Measurements from ENCODE around the gene USP12. TPM values are rescaled to one million over a fixed set of nuclear protein-coding genes. Genes with fewer than 3 reads are reported as not detected.
"Not testable (repeated sequence)": the region's sequence is repeated elsewhere in the genome, so short reads cannot be mapped to it uniquely, and the experiment has no call there.

Gene USP12
- total RNA-seq, 2 donors from 2014 or later = 11.3 to 21.5 TPM

- Histone ChIP-seq H3K9me3 (no peaks in the 10 kb centered on the region), H3K27me3 (replicated peaks; ENCODE audit: insufficient read depth) (no peaks in the 10 kb centered on the region), H3K27ac (no peak overlapping the region), H3K36me3 (no peaks in the 10 kb centered on the region), H3K4me1 (replicated peaks) (no peaks in the 10 kb centered on the region), H3K4me3 (no peak overlapping the region)
- TF ChIP-seq, protein P1, sequence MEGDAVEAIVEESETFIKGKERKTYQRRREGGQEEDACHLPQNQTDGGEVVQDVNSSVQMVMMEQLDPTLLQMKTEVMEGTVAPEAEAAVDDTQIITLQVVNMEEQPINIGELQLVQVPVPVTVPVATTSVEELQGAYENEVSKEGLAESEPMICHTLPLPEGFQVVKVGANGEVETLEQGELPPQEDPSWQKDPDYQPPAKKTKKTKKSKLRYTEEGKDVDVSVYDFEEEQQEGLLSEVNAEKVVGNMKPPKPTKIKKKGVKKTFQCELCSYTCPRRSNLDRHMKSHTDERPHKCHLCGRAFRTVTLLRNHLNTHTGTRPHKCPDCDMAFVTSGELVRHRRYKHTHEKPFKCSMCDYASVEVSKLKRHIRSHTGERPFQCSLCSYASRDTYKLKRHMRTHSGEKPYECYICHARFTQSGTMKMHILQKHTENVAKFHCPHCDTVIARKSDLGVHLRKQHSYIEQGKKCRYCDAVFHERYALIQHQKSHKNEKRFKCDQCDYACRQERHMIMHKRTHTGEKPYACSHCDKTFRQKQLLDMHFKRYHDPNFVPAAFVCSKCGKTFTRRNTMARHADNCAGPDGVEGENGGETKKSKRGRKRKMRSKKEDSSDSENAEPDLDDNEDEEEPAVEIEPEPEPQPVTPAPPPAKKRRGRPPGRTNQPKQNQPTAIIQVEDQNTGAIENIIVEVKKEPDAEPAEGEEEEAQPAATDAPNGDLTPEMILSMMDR (IDR thresholded peaks at IDR 0.05) = no peak
- TF ChIP-seq POLR2AphosphoS5 (IDR thresholded peaks at IDR 0.05) (no peak), POLR2A (IDR thresholded peaks at IDR 0.05) (no peak)
- intact Hi-C loops (cut with DNase I) = no loop called here
- DNase-seq (ENCODE audit: low spot score) = no peak
These were observed 44.8 kb downstream of the USP12 start for GRCh38 chr13:27126859-27127258.

DNA sequence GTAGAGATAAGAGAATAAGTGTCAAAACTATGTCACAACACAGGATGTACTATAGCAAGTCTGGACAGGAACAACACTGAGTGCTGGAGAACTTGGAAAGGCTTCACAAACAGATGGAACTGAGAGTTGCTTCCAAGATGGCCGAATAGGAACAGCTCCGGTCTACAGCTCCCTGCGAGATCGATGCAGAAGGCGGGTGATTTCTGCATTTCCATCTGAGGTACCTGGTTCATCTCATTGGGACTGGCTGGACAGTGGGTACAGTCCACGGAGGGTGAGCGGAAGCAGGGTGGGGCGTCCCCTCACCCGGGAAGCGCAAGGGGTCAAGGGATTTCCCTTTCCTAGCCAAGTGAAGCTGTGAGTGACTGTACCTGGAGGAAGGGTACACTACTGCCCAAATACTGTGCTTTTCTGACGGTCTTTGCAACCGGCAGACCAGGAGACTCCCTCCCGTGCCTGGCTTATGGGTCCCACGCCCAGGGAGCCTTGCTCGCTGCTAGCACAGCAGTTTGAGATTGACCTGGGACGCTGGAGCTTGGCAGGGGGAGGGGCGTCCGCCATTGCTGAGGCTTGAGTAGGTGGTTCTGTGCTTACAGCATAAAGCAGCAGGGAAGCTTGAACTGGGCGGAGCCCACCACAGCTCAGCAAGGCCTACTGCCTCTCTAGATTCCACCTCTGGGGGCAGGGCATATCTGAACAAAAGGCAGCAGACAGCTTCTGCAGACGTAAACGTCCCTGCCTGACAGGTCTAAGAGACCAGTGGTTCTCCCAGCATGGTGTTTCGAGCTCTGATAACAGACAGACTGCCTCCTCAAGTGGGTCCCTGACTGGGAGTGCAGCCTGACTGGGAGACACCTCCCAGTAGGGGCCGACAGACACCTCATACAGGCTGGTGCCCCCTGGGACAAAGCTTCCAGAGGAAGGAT lies 46.0 kb downstream of the USP12 start:
- no peaks in the 10 kb centered on the region for H3K9me3 ChIP-seq
- TF ChIP-seq POLR2AphosphoS5 (IDR thresholded peaks at IDR 0.05) (no peak), POLR2A (IDR thresholded peaks at IDR 0.05) (no peak)
- TF ChIP-seq, protein P1 (IDR thresholded peaks at IDR 0.05) = no peak
- H3K36me3 ChIP-seq = no peaks in the 10 kb centered on the region
- H3K4me1 ChIP-seq (replicated peaks) = no peaks in the 10 kb centered on the region
- DNase-seq (ENCODE audit: low spot score) = no peak
- intact Hi-C loops (cut with DNase I) = no loop called here
- no peaks in the 10 kb centered on the region for H3K27me3 ChIP-seq (replicated peaks; ENCODE audit: insufficient read depth)
- whole genome bisulfite sequencing = 89% methylated on average over 23 of the region's 23 CpGs
- no peak overlapping the region for H3K27ac ChIP-seq
- H3K4me3 ChIP-seq = no peak overlapping the region

GRCh38 chr13:27124571-27124970 lies 47.0 kb downstream of the USP12 start:
- intact Hi-C loops (cut with DNase I) = no loop called here
- no peak overlapping the region for H3K4me3 ChIP-seq
- DNase-seq (ENCODE audit: low spot score) = no peak
- WGBS = 81% methylated on average over 4 of the region's 4 CpGs
- no peaks in the 10 kb centered on the region for H3K27me3 ChIP-seq (replicated peaks; ENCODE audit: insufficient read depth)
- H3K9me3 ChIP-seq = no peaks in the 10 kb centered on the region
- no peak overlapping the region for H3K27ac ChIP-seq
- TF ChIP-seq POLR2AphosphoS5 (IDR thresholded peaks at IDR 0.05) (no peak), POLR2A (IDR thresholded peaks at IDR 0.05) (no peak)
- TF ChIP-seq, protein P1 (IDR thresholded peaks at IDR 0.05) = no peak
- no peaks in the 10 kb centered on the region for H3K36me3 ChIP-seq
- H3K4me1 ChIP-seq (replicated peaks) = no peaks in the 10 kb centered on the region

DNA sequence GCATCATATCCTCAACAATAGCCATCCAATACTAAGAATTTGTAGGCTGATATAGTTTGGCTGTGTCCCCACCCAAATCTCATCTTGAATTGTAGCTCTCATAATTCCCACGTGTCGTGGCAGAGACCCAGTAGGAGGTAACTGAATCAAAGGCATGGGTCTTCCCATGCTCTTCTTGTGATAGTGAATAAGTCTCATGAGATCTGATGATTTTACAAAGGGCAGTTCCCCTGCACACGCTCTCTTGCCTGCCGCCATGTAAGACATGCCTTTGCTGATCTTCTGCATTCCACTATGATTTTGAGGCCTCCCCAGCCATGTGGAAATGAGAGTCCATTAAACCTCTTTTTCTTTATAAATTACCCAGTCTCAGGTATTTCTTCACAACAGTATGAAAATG lies 48.2 kb downstream of the USP12 start:
- intact Hi-C loops (cut with DNase I); H3K9me3 ChIP-seq; H3K4me3 ChIP-seq; H3K36me3 ChIP-seq; H3K4me1 ChIP-seq (replicated peaks); H3K27me3 ChIP-seq (replicated peaks; ENCODE audit: insufficient read depth); DNase-seq (ENCODE audit: low spot score); H3K27ac ChIP-seq: not testable (repeated sequence)
- 85% methylated on average over 4 of the region's 4 CpGs for WGBS

DNA sequence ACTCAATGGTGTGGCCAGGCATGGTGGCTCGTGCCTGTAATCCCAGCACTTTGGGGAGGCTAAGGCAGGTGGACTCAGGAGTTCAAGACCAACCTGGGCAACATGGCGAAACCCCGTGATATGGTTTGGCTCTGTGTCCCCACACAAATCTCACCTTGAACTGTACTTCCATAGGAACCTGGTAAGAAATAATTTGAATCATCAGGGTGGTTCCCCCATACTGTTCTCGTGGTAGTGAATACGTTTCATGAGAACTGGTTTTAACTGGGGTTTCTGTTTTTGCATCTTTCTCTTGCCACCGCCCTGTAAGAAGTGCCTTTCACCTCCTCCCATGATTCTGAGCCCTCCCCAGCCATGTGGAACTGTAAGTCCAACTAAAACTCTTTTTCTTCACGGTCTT lies 49.6 kb downstream of the USP12 start:
- H3K36me3 ChIP-seq = no peaks in the 10 kb centered on the region
- DNase-seq (ENCODE audit: low spot score) = no peak
- H3K4me1 ChIP-seq (replicated peaks) = no peaks in the 10 kb centered on the region
- TF ChIP-seq POLR2AphosphoS5 (IDR thresholded peaks at IDR 0.05) (no peak), POLR2A (IDR thresholded peaks at IDR 0.05) (no peak)
- TF ChIP-seq, protein P1 (IDR thresholded peaks at IDR 0.05) = no peak
- intact Hi-C loops (cut with DNase I) = no loop called here
- H3K9me3 ChIP-seq = no peaks in the 10 kb centered on the region
- WGBS = 98% methylated on average over 7 of the region's 7 CpGs
- no peak overlapping the region for H3K4me3 ChIP-seq
- no peak overlapping the region for H3K27ac ChIP-seq
- H3K27me3 ChIP-seq (replicated peaks; ENCODE audit: insufficient read depth) = no peaks in the 10 kb centered on the region

Measured in prostate gland (tissue), 2 donors.